Activated CD8-positive, alpha-beta memory T cell treated with anti-CD3 and anti-CD28 coated beads for 36 hours (primary cell): ENCODE data around the gene NMT2. TPM values are rescaled to one million over a fixed set of nuclear protein-coding genes. Genes with fewer than 3 reads are reported as not detected.

Experiments used
- CTCF ChIA-PET: fragments of 350-600 bp; sonication (Branson Sonifier 250); formaldehyde crosslinking; loops from one replicate; lab custom pipeline; 2021; ENCODE audit warnings: antibody characterized with exemption; lab: Charles Lee
- POLR2A ChIA-PET: fragments of 350-600 bp; sonication (Branson Sonifier 250); formaldehyde crosslinking; loops from one replicate; lab custom pipeline; 2021; ENCODE audit warnings: antibody characterized with exemption; lab: Charles Lee
- total RNA-seq, 2 experiments: library from RNA; stranded (reverse); gene quantifications; one replicate each; pipeline ENCODE4 v1.2.3, GENCODE V29; 2021

Gene NMT2
- total RNA-seq, 2 experiments from 2014 or later = 9.8 to 10.1 TPM

- ChIA-PET CTCF (no interaction called here), POLR2A (no interaction called here)
Measured at GRCh38 chr10:15118615-15119014, 49.9 kb downstream of the NMT2 start.

- CTCF ChIA-PET = no interaction called here
- POLR2A ChIA-PET = no interaction called here
Measured at GRCh38 chr10:15116225-15116624, 52.3 kb downstream of the NMT2 start.

GRCh38 chr10:15113766-15114165 is 54.7 kb downstream of the NMT2 start:
- ChIA-PET CTCF (interaction anchor here (0.6 to 1.0 kb wide), 2 partner anchors 8 to 58 kb away, joined by 3 read pairs; no protein-coding TSS in a partner anchor), POLR2A (no interaction called here)

- CTCF ChIA-PET = no interaction called here
Measured at GRCh38 chr10:15112657-15113056, 55.8 kb downstream of the NMT2 start.

GRCh38 chr10:15106352-15107013 is 62.0 kb downstream of the NMT2 start:
- CTCF ChIA-PET = interaction anchor here (0.6 to 1.7 kb wide), 3 partner anchors 13 to 569 kb away, joined by 3 to 6 read pairs (median 5); no protein-coding TSS in a partner anchor

More at GRCh38 chr10:15112657-15113056, 55.8 kb downstream of the NMT2 start:
- POLR2A ChIA-PET = no interaction called here

GRCh38 chr10:15103513-15103912 is 65.0 kb downstream of the NMT2 start:
- POLR2A ChIA-PET = no interaction called here
- CTCF ChIA-PET = no interaction called here

More at GRCh38 chr10:15106352-15107013, 62.0 kb downstream of the NMT2 start:
- POLR2A ChIA-PET = no interaction called here

- ChIA-PET POLR2A (no interaction called here), CTCF (interaction anchor here (1.8 kb wide), 1 partner anchor 24 kb away, joined by 4 read pairs; no protein-coding TSS in a partner anchor)
Measured at GRCh38 chr10:15099886-15100285, 68.6 kb downstream of the NMT2 start.

GRCh38 chr10:15097011-15097812 is 71.3 kb downstream of the NMT2 start, which contains the start of gene RPP38:
Gene RPP38 (plus strand): TSS chr10:15097355. CDS start chr10:15103315, 5,960 bp downstream.
- POLR2A ChIA-PET = interaction anchor here (0.6 to 1.0 kb wide), 4 partner anchors 26 to 259 kb away, joined by 3 to 5 read pairs (median 4); partner anchors contain the start of genes CDNF, HSPA14 and MSANTD7
- CTCF ChIA-PET = no interaction called here

- POLR2A ChIA-PET = interaction anchor here (1.0 kb wide), 1 partner anchor 259 kb away, joined by 3 read pairs; the partner anchor contains the start of genes CDNF, HSPA14 and MSANTD7
- CTCF ChIA-PET = no interaction called here
Measured at GRCh38 chr10:15096661-15097010, 71.9 kb downstream of the NMT2 start.

GRCh38 chr10:15092855-15093408 is 75.6 kb downstream of the NMT2 start:
- ChIA-PET CTCF (interaction anchor here (1.5 kb wide), 1 partner anchor 14 kb away, joined by 5 read pairs; no protein-coding TSS in a partner anchor), POLR2A (no interaction called here)

GRCh38 chr10:15091418-15091817 is 77.1 kb downstream of the NMT2 start:
- ChIA-PET POLR2A (no interaction called here), CTCF (no interaction called here)

GRCh38 chr10:15088428-15089261 is 79.8 kb downstream of the NMT2 start, which contains the start of gene ACBD7:
Gene ACBD7 (minus strand): TSS chr10:15088776. CDS start chr10:15088728, 48 bp downstream.
- ChIA-PET CTCF (no interaction called here), POLR2A (no interaction called here)

GRCh38 chr10:15084502-15084922 is 84.0 kb downstream of the NMT2 start:
- CTCF ChIA-PET = no interaction called here
- POLR2A ChIA-PET = no interaction called here

GRCh38 chr10:15083674-15084501 is 84.6 kb downstream of the NMT2 start:
- POLR2A ChIA-PET = no interaction called here
- CTCF ChIA-PET = no interaction called here

GRCh38 chr10:15075421-15075820 is 93.1 kb downstream of the NMT2 start:
- CTCF ChIA-PET = no interaction called here

GRCh38 chr10:15072358-15072757 is 96.1 kb downstream of the NMT2 start:
- ChIA-PET CTCF (no interaction called here), POLR2A (no interaction called here)

More at GRCh38 chr10:15075421-15075820, 93.1 kb downstream of the NMT2 start:
- POLR2A ChIA-PET = no interaction called here

- CTCF ChIA-PET = no interaction called here
Measured at GRCh38 chr10:15069230-15069629, 99.3 kb downstream of the NMT2 start.

GRCh38 chr10:15068802-15069201 is 99.7 kb downstream of the NMT2 start:
- ChIA-PET CTCF (interaction anchor here (0.5 kb wide), 1 partner anchor 135 kb away, joined by 5 read pairs; no protein-coding TSS in a partner anchor), POLR2A (no interaction called here)

More at GRCh38 chr10:15069230-15069629, 99.3 kb downstream of the NMT2 start:
- POLR2A ChIA-PET = no interaction called here
